HEK293T (cell line): Measurements from ENCODE around the gene NMRK1.

Source experiments
- CTCF ChIA-PET: fragments of 350-600 bp; formaldehyde crosslinking; extraction: SDS; loops from one replicate; lab custom pipeline; 2021; ENCODE audit warnings: antibody characterized with exemption, inconsistent platforms; lab: Yijun Ruan, JAX
- POLR2A ChIA-PET: fragments of 350-600 bp; formaldehyde crosslinking; extraction: SDS; loops from one replicate; lab custom pipeline; 2020; ENCODE audit warnings: antibody characterized with exemption, inconsistent platforms; lab: Yijun Ruan, JAX
- DNase-seq: peaks from one replicate; pipeline ENCODE4 v3.0.0; 2012; ENCODE audit warnings: mixed read lengths; ENCODE audit errors: extremely low spot score
- ARNT ChIP-seq: fragments of 450-650 bp; IDR thresholded peaks from 2 replicates; pipeline ENCODE4 v1.6.1; 2017; ENCODE audit warnings: mild to moderate bottlenecking
- BHLHE40 ChIP-seq: fragments of 450-650 bp; IDR thresholded peaks from 2 replicates; pipeline ENCODE4 v1.6.1; 2016; ENCODE audit warnings: mild to moderate bottlenecking, moderate library complexity, borderline replicate concordance
- CTBP1 ChIP-seq: fragments of 450-650 bp; IDR thresholded peaks from 2 replicates; pipeline ENCODE4 v1.6.1; 2016; ENCODE audit warnings: borderline replicate concordance
- ELF4 ChIP-seq: fragments of 450-650 bp; IDR thresholded peaks from 2 replicates; pipeline ENCODE4 v1.6.1; 2017; ENCODE audit warnings: antibody characterized with exemption
- FOXA1 ChIP-seq: fragments of 450-650 bp; IDR thresholded peaks from 2 replicates; pipeline ENCODE4 v1.6.1; 2016; ENCODE audit warnings: mild to moderate bottlenecking
- FOXK2 ChIP-seq: fragments of 450-650 bp; IDR thresholded peaks from 2 replicates; pipeline ENCODE4 v1.6.1; 2016; ENCODE audit warnings: mild to moderate bottlenecking
- FOXM1 ChIP-seq: fragments of 450-650 bp; IDR thresholded peaks from 2 replicates; pipeline ENCODE4 v1.6.1; 2017; ENCODE audit warnings: mild to moderate bottlenecking, borderline replicate concordance
- HDGF ChIP-seq: fragments of 450-650 bp; IDR thresholded peaks from 2 replicates; pipeline ENCODE4 v1.6.1; 2017; ENCODE audit warnings: antibody characterized with exemption, borderline replicate concordance
- L3MBTL2 ChIP-seq: fragments of 450-650 bp; conservative IDR thresholded peaks from 2 replicates; pipeline ENCODE4 v1.6.1; 2016; ENCODE audit warnings: mild to moderate bottlenecking
- LEF1 ChIP-seq: fragments of 450-650 bp; IDR thresholded peaks from 2 replicates; pipeline ENCODE4 v1.6.1; 2017; ENCODE audit warnings: mild to moderate bottlenecking, borderline replicate concordance
- NFRKB ChIP-seq: fragments of 450-650 bp; IDR thresholded peaks from 2 replicates; pipeline ENCODE4 v1.6.1; 2016; ENCODE audit warnings: mild to moderate bottlenecking, moderate library complexity
- PKNOX1 ChIP-seq: fragments of 450-650 bp; IDR thresholded peaks from 2 replicates; pipeline ENCODE4 v1.6.1; 2016
- SP1 ChIP-seq: fragments of 450-650 bp; IDR thresholded peaks from 2 replicates; pipeline ENCODE4 v1.6.1; 2017
- SUZ12 ChIP-seq: fragments of 450-650 bp; IDR thresholded peaks from 2 replicates; pipeline ENCODE4 v1.6.1; 2016; ENCODE audit warnings: mild to moderate bottlenecking
- TARDBP ChIP-seq: fragments of 450-650 bp; IDR thresholded peaks from 2 replicates; pipeline ENCODE4 v1.6.1; 2016
- ZNF384 ChIP-seq: fragments of 450-650 bp; IDR thresholded peaks from 2 replicates; pipeline ENCODE4 v1.6.1; 2016

NMRK1 gene

GRCh38 chr9:75083188-75083970 is 4.6 kb downstream of the NMRK1 start:
- TF ChIP-seq LEF1 (no peak), TARDBP (no peak), HDGF (no peak), FOXA1 (no peak), FOXK2 (no peak), PKNOX1 (no peak), BHLHE40 (no peak), ZNF384 (no peak), L3MBTL2 (no peak), FOXM1 (no peak), NFRKB (no peak), CTBP1 (no peak), SUZ12 (no peak), SP1 (no peak)
- peak; percentile 13 for DNase-seq
- ChIA-PET CTCF (interaction anchor here (1.6 kb wide), 1 partner anchor 309 kb away, joined by 4 read pairs; no protein-coding TSS in a partner anchor), POLR2A (interaction anchor here (0.7 kb wide), 1 partner anchor 55 kb away, joined by 3 read pairs; the partner anchor contains the start of gene CARNMT1)

- no peak for DNase-seq
- ChIA-PET CTCF (no interaction called here), POLR2A (no interaction called here)
- no peak for TF ChIP-seq SUZ12
- no peak for TF ChIP-seq ZNF384
- no peak for TF ChIP-seq FOXA1
- TF ChIP-seq L3MBTL2: no peak
- TF ChIP-seq FOXM1: no peak
- no peak for TF ChIP-seq PKNOX1
- TF ChIP-seq ARNT: no peak
- TF ChIP-seq FOXK2: no peak
- TF ChIP-seq CTBP1: no peak
Measured at GRCh38 chr9:75081632-75082031, 6.3 kb downstream of the NMRK1 start.

- CTCF ChIA-PET: no interaction called here
- TF ChIP-seq HDGF (no peak), NFRKB (no peak), SP1 (no peak)
- DNase-seq: no peak
- POLR2A ChIA-PET: no interaction called here
Measured at GRCh38 chr9:75072895-75073294, 15.1 kb downstream of the NMRK1 start.

- CTCF ChIA-PET: no interaction called here
- no peak for DNase-seq
- TF ChIP-seq CTBP1 (no peak), BHLHE40 (no peak), PKNOX1 (no peak), LEF1 (no peak), FOXM1 (no peak), ZNF384 (no peak), NFRKB (no peak), FOXA1 (no peak), TARDBP (no peak), HDGF (no peak), ARNT (no peak), FOXK2 (no peak), L3MBTL2 (no peak), SP1 (no peak), SUZ12 (no peak), ELF4 (no peak)
- POLR2A ChIA-PET: no interaction called here
Measured at GRCh38 chr9:75071530-75072122, 16.3 kb downstream of the NMRK1 start.

GRCh38 chr9:75069171-75069570 is 18.8 kb downstream of the NMRK1 start:
- CTCF ChIA-PET: no interaction called here
- DNase-seq: no peak

GRCh38 chr9:75067894-75068293 is 20.1 kb downstream of the NMRK1 start:
- no peak for DNase-seq
- TF ChIP-seq CTBP1: no peak
- no peak for TF ChIP-seq LEF1
- TF ChIP-seq NFRKB: no peak
- TF ChIP-seq FOXA1: no peak
- no peak for TF ChIP-seq TARDBP
- TF ChIP-seq ZNF384: no peak
- no peak for TF ChIP-seq FOXK2
- no peak for TF ChIP-seq ARNT
- no peak for TF ChIP-seq SP1
- no peak for TF ChIP-seq FOXM1
- TF ChIP-seq HDGF: no peak
- POLR2A ChIA-PET: no interaction called here
- CTCF ChIA-PET: no interaction called here

More at GRCh38 chr9:75069171-75069570, 18.8 kb downstream of the NMRK1 start:
- TF ChIP-seq L3MBTL2 (no peak), NFRKB (no peak), ELF4 (no peak), LEF1 (no peak), CTBP1 (no peak), HDGF (no peak), ZNF384 (no peak), SP1 (no peak), TARDBP (no peak)
- POLR2A ChIA-PET: no interaction called here
